Right cardiac atrium (tissue), 5 donors: ENCODE data around the gene SMG6. TPM values are rescaled to one million over a fixed set of nuclear protein-coding genes. Genes with fewer than 3 reads are reported as not detected.

ENCODE experiments used
- ATAC-seq, 2 donors: fragments of 200-7000 bp; cut with Tn5 transposase; one replicate each; pipeline versions ENCODE4 v1.8.0 to v1.9.1; 2020; ENCODE audit warnings: moderate library complexity in 2 of 2, mild to moderate bottlenecking in 1 of 2
- DNase-seq, 3 donors: peaks; one replicate each; pipeline ENCODE4 v3.0.0-alpha.2; 2020
- H3K27ac ChIP-seq: one replicate; pipeline ENCODE4 v1.5.1; 2013; ENCODE audit warnings: mild to moderate bottlenecking, low read length, control low read depth, moderate library complexity
- H3K27me3 ChIP-seq: one replicate; pipeline ENCODE4 v1.6.1; 2013; ENCODE audit not compliant: control insufficient read depth, insufficient read depth
- H3K4me1 ChIP-seq: one replicate; pipeline ENCODE4 v1.6.1; 2013; ENCODE audit warnings: low read length; ENCODE audit not compliant: control insufficient read depth, insufficient read depth
- H3K4me3 ChIP-seq: one replicate; pipeline ENCODE4 v1.5.1; 2013; ENCODE audit warnings: low read length, control low read depth
- H3K9me3 ChIP-seq: one replicate; pipeline ENCODE4 v1.6.1; 2013; ENCODE audit warnings: low read length; ENCODE audit not compliant: control insufficient read depth
- WGBS: extraction: QIAGEN DNeasy Blood & Tissue Kit; methylation state at CpG from one replicate; pipeline ENCODE4 v1.1.7; 2013; 5-methylcytosine and 5-hydroxymethylcytosine counted together
- intact Hi-C, 4 donors: fragments of 100-400 bp; cut with DNase I; formaldehyde crosslinking; loops; one replicate each; pipeline versions ENCODE4 v1.11.0 to v1.14.0; 2022 to 2023
- polyA plus RNA-seq: library from polyadenylated mRNA; stranded (reverse); fragments of 200-250 nt; gene quantifications from one replicate; pipeline ENCODE4 v1.2.3, GENCODE V29; 2013
- total RNA-seq, 4 donors: library from RNA; stranded (reverse); fragmentation: NEBNext Ultra II Directional; extraction: Animal tissue kit (Norgen Biotek cat#: 25700); gene quantifications; one replicate each; pipeline ENCODE4 v1.2.1, GENCODE V29; 2021
- donor health status: healthy with polysubstance abuse.
- donor health status: DM: no; HTN: yes; CAD: no.
- donor health status: DM: no; HTN: no; CAD: no.
- donor health status: DM: no; HTN: yes; CAD: no; lungs with severe emphysema.
- donor health status: DM: yes; HTN: yes; CAD: no.

The SMG6 gene
- total and polyA plus RNA-seq, 5 donors, result 18.7 to 36.0 (median 27.6) TPM

DNA sequence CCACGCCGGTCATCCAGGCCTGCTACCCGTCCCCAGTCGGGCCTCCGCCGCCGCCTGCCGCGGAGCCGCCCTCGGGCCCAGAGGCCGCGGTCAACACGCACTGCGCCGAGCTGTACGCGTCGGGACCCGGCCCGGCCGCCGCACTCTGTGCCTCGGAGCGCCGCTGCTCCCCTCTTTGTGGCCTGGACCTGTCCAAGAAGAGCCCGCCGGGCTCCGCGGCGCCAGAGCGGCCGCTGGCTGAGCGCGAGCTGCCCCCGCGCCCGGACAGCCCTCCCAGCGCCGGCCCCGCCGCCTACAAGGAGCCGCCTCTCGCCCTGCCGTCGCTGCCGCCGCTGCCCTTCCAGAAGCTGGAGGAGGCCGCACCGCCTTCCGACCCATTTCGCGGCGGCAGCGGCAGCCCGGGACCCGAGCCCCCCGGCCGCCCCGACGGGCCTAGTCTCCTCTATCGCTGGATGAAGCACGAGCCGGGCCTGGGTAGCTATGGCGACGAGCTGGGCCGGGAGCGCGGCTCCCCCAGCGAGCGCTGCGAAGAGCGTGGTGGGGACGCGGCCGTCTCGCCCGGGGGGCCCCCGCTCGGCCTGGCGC, 246.3 kb downstream of the SMG6 start:
- ATAC-seq (no peak), DNase-seq (peak in 1 of 3 donors; percentile 44)
- Histone ChIP-seq H3K27me3 (no peaks in the 10 kb centered on the region), H3K27ac (peak overlapping the region; percentile 9), H3K9me3 (no peaks in the 10 kb centered on the region), H3K4me1 (no peaks in the 10 kb centered on the region), H3K4me3 (peak overlapping the region; percentile 81)
- intact Hi-C loops, result loop anchor here in 1 of 4 donors (5.0 kb wide), 1 partner anchor 185 kb away; no protein-coding TSS in a partner anchor
- WGBS, result 14% methylated on average over 81 of the region's 81 CpGs

DNA sequence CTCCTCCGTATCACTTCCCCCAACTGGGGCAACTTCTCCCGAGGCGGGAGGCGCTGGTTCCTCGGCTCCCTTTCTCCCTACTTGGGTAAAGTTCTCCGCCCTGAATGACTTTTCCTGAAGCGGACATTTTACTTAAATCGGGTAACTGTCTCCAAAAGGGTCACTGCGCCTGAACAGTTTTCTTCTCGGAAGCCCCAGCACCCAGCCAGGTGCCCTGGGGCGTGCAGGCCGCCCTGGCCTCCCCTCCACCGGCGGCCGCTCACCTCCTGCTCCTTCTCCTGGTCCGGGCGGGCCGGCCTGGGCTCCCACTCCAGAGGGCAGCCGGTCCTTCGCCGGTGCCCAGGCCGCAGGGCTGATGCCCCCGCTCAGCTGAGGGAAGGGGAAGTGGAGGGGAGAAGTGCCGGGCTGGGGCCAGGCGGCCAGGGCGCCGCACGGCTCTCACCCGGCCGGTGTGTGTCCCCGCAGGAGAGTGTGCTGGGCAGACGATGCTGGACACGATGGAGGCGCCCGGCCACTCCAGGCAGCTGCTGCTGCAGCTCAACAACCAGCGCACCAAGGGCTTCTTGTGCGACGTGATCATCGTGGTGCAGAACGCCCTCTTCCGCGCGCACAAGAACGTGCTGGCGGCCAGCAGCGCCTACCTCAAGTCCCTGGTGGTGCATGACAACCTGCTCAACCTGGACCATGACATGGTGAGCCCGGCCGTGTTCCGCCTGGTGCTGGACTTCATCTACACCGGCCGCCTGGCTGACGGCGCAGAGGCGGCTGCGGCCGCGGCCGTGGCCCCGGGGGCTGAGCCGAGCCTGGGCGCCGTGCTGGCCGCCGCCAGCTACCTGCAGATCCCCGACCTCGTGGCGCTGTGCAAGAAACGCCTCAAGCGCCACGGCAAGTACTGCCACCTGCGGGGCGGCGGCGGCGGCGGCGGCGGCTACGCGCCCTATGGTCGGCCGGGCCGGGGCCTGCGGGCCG, 247.1 kb downstream of the SMG6 start:
- H3K27ac ChIP-seq, result peak overlapping the region; percentile 9
- 12% methylated on average over 85 of the region's 85 CpGs for WGBS
- intact Hi-C loops, result loop anchor here in 1 of 4 donors (5.0 kb wide), 1 partner anchor 186 kb away; no protein-coding TSS in a partner anchor
- no peaks in the 10 kb centered on the region for H3K4me1 ChIP-seq
- peak overlapping the region; percentile 81 for H3K4me3 ChIP-seq
- no peaks in the 10 kb centered on the region for H3K9me3 ChIP-seq
- DNase-seq (peak; percentile 49 to 80 (median 75)), ATAC-seq (no peak)
- H3K27me3 ChIP-seq, result no peaks in the 10 kb centered on the region

DNA sequence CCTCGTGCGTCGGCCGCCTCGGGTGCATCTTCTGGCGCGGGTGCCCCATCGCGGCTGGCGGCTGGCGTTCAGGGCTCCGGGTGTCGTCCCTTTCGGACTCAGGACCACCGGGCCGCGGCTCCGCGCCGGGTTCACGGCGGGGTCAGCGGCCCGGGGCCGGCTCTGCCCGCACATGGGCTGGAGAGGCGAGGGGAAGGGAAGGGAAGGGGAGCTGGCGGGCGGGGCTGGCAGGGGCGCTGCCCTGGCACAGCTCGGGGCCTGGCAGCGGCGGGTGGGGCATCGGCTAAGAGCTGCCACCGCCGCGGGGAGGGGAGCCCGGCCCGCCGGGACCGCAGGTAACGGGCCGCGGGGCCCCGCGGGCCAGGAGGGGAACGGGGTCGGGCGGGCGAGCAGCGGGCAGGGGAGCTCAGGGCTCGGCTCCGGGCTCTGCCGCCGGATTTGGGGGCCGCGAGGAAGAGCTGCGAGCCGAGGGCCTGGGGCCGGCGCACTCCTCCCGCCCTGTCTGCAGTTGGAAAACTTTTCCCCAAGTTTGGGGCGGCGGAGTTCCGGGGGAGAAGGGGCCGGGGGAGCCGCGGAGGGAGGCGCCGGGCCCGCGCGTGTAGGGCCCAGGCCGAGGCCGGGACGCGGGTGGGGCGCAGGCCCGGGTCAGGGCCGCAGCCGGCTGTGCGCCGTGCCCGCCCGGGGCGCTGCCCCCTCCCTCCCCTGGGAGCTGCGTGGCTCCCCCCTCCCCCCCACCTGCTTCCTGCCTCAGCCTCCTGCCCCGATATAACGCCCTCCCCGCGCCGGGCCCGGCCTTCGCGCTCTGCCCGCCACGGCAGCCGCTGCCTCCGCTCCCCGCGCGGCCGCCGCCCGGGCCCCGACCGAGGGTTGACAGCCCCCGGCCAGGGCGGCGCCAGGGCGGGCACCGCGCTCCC, 248.0 kb downstream of the SMG6 start:
- H3K9me3 ChIP-seq, result no peaks in the 10 kb centered on the region
- no peaks in the 10 kb centered on the region for H3K27me3 ChIP-seq
- ATAC-seq, result peak; percentile 1
- intact Hi-C loops, result loop anchor here (2.0 to 5.0 kb wide), 3 partner anchors 183 to 189 kb away; no protein-coding TSS in a partner anchor
- H3K27ac ChIP-seq, result peak overlapping the region; percentile 69
- H3K4me1 ChIP-seq, result no peaks in the 10 kb centered on the region
- 4% methylated on average over 113 of the region's 113 CpGs for WGBS
- H3K4me3 ChIP-seq, result peak overlapping the region; percentile 81
- peak; percentile 59 to 84 (median 83) for DNase-seq

GRCh38 chr17:2054512-2055291, 248.9 kb downstream of the SMG6 start, which contains the start of gene HIC1:
TSS of gene HIC1 (plus strand) at chr17:2055103. CDS start at chr17:2056691, 1,588 bp downstream.
- H3K4me3 ChIP-seq, result peak within 1 kb of the TSS; percentile 81
- peak; percentile 85 to 95 (median 93) for DNase-seq
- no peaks in the 10 kb centered on the region for H3K4me1 ChIP-seq
- 2% methylated on average over 72 of the region's 72 CpGs for WGBS
- ATAC-seq, result peak; percentile 67 to 68
- H3K27ac ChIP-seq, result peak within 1 kb of the TSS; percentile 69
- no peaks in the 10 kb centered on the region for H3K27me3 ChIP-seq
- H3K9me3 ChIP-seq, result no peaks in the 10 kb centered on the region
- intact Hi-C loops, result loop anchor here (2.0 to 5.0 kb wide), 3 partner anchors 184 to 190 kb away; no protein-coding TSS in a partner anchor

GRCh38 chr17:2054262-2054511, 249.4 kb downstream of the SMG6 start:
- Histone ChIP-seq H3K4me3 (peak overlapping the region; percentile 39), H3K27ac (peak overlapping the region; percentile 6), H3K27me3 (no peaks in the 10 kb centered on the region), H3K4me1 (peaks cover 1% of the 10 kb centered on the region), H3K9me3 (no peaks in the 10 kb centered on the region)
- WGBS, result 5% methylated on average over 16 of the region's 16 CpGs
- DNase-seq (peak in 1 of 3 donors; percentile 74), ATAC-seq (no peak)
- intact Hi-C loops, result loop anchor here in 3 of 4 donors (2.0 kb wide), 2 partner anchors 185 to 191 kb away; no protein-coding TSS in a partner anchor

DNA sequence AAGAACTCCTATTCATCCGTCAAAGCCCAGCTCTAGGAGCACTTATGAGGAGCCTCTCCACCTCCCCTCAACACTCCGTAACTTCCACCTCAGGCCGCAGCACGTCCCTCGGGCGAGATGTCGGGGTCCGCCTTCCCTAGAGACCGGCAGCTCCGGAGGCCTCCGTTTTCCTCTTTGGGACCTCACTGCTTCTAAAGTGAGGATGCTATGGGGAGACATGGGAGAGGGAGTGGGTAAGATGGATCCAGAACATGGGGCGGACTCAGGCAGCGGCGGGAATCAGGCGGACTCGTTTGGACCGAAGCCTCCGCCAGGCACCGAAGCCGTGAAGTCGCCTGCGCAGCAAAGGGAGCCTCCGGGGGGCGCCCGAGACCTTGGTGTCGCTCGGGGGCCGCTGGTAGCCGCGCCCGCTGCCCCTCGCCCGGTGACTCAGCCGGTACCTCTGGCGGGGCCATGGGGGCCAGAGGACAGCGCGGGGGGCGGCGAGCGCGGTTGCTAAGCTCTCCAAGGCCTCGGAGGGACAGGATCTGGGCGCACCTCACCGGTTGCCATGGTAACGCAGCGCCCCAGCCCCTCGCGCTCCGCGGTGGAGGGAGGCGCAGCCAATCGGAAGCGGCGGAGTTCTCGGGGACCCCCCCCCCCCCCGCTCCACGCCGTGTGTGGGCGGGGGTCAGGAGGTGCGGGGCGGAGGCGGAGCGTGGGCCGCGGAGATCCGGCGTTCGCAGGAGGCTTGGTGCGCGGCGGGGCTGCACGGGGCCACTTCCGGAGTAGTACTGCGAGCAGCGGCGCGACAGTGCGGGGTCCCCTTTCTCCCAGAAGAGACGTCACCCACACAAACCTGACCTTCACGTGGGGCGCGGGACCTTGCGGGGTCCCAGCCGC, 250.0 kb downstream of the SMG6 start:
- Histone ChIP-seq H3K4me3 (peak overlapping the region; percentile 39), H3K27me3 (no peaks in the 10 kb centered on the region), H3K4me1 (peaks cover 2% of the 10 kb centered on the region), H3K27ac (no peak overlapping the region), H3K9me3 (no peaks in the 10 kb centered on the region)
- intact Hi-C loops, result loop anchor here in 3 of 4 donors (2.0 kb wide), 2 partner anchors 185 to 191 kb away; no protein-coding TSS in a partner anchor
- WGBS, result 6% methylated on average over 84 of the region's 84 CpGs
- ATAC-seq, result peak; percentile 3 to 20
- peak; percentile 87 to 94 (median 93) for DNase-seq

DNA sequence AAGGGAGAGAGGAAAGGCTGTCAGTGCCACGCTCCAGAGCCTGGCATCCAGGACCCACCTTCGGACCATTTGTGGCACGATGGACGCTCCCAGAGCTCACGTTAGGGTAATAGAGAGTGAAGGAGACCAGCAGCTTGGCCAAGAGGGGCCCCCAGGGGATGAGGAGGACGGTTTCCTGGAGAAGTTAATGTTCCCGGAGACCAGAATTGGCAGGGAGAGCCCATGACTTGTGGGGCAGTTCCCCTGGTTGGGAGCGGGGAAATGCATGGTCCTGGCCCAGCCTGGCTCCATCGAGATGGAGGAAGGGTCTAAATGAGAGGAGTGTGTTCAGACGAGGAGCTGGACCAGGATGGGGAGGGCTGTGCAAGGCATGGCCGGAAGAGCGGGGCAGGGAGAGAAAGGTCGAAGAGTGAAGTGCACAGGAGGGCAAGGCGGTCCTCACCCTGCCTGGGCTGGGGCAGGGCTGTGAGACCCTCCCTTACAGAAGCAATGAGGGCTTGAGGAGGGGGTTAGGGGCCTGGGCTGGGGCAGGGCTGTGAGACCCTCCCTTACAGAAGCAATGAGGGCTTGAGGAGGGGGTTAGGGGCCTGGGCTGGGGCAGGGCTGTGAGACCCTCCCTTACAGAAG, 251.5 kb downstream of the SMG6 start:
- H3K9me3 ChIP-seq, result no peaks in the 10 kb centered on the region
- intact Hi-C loops, result no loop called here
- no peak for ATAC-seq
- H3K4me3 ChIP-seq, result no peak overlapping the region
- peaks cover 2% of the 10 kb centered on the region for H3K4me1 ChIP-seq
- peak in 1 of 3 donors; percentile 53 for DNase-seq
- 51% methylated on average over 14 of the region's 14 CpGs for WGBS
- no peaks in the 10 kb centered on the region for H3K27me3 ChIP-seq
- H3K27ac ChIP-seq, result no peak overlapping the region

DNA sequence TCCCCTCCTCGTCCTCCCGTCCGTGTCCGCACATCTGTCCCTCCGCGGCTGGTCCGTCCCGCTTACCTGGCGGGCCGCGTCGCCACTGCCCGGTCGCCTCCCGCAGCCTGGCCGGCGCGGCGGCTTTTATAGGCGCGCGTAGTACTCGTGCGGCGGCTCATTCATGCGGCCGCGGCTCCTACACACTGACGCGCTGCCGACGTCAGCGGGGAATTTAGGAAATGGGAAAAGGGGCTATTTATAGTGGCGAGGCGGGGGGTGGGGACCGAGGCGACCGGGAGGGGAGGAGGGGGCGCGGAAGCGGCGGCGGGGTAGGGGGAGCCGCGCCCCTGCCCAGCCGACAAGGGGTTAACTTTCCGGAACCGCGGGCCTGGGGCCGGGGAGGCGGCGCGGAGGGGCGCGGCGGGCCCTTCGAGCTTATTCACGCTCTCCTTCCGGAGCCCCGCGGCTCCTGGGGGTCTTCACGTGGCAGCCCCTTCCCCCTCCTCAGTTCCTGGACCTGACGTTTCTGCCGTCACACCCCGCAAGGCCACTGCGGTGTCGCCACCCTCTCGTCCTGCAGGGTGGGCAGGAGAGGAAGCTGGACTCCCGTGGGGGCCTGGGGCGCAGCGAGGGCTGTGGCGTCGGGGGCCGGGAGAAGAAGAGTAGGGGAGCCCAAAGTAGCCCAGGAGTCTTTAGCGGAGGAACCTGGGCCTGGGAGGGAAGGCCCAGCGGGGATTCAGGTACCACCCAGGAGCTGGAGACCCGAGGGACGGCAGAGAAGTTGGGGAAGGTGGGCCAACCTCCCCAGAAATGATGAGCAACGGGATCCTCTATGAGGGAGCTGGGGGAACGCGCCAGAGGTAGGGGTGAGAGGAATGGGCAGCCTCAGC, 252.3 kb downstream of the SMG6 start:
- Histone ChIP-seq H3K27me3 (no peaks in the 10 kb centered on the region), H3K9me3 (no peaks in the 10 kb centered on the region), H3K27ac (no peak overlapping the region), H3K4me1 (peaks cover 2% of the 10 kb centered on the region), H3K4me3 (peak overlapping the region; percentile 68)
- intact Hi-C loops, result no loop called here
- DNase-seq, result peak; percentile 62 to 76 (median 70)
- peak in 1 of 2 donors; percentile 1 for ATAC-seq
- WGBS, result 8% methylated on average over 81 of the region's 81 CpGs
